Cardiac muscle cell (in vitro differentiated cells and primary cell): Measurements from ENCODE around the gene CHMP3. TPM values are rescaled to one million over a fixed set of nuclear protein-coding genes. Genes with fewer than 3 reads are reported as not detected.

Experiments
- DNase-seq, 2 donors: peaks; one replicate each; pipeline versions ENCODE4 v3.0.0 to v3.0.0-alpha.2; 2010 to 2017; ENCODE audit warnings: low read depth in 1 of 2, low spot score in 1 of 2
- H3K27ac ChIP-seq: fragments of 200-600 bp; sonication (generic); 2 replicates; pipeline ENCODE4 v1.5.1; 2016
- H3K27me3 ChIP-seq: fragments of 200-600 bp; sonication (generic); 2 replicates; pipeline ENCODE4 v1.6.0; 2016; ENCODE audit warnings: control low read depth
- H3K36me3 ChIP-seq: fragments of 200-600 bp; sonication (generic); 2 replicates; pipeline ENCODE4 v1.5.1; 2016; ENCODE audit warnings: control low read depth
- H3K4me1 ChIP-seq: fragments of 200-600 bp; sonication (generic); 2 replicates; pipeline ENCODE4 v1.8.1; 2017; ENCODE audit warnings: low read depth, mild to moderate bottlenecking, mixed run types
- H3K4me3 ChIP-seq: fragments of 200-600 bp; sonication (generic); 2 replicates; pipeline ENCODE4 v1.5.1; 2016; ENCODE audit warnings: mild to moderate bottlenecking
- H3K9me3 ChIP-seq: fragments of 200-600 bp; sonication (generic); 2 replicates; pipeline ENCODE4 v1.5.1; 2017; ENCODE audit warnings: low read depth, mild to moderate bottlenecking, control low read depth
- polyA plus RNA-seq: library from polyadenylated mRNA; unstranded; fragments of >200 nt; fragmentation: Nextera tagmentation; extraction: Ambion mirVana; gene quantifications from 2 replicates; pipeline ENCODE4 v1.2.1, GENCODE V29; 2016
- total RNA-seq: library from RNA; depleted of rRNA; stranded (reverse); fragments of >200 nt; gene quantifications from 2 replicates; pipeline ENCODE4 v1.2.3, GENCODE V29; 2016
- TF ChIP-seq, protein P1 (sequence below): IDR thresholded peaks from 2 replicates; pipeline ENCODE4 v1.5.1; 2012; ENCODE audit warnings: low read depth, mild to moderate bottlenecking, low read length

Gene CHMP3
- total and polyA plus RNA-seq, 2 experiments from 2014 or later, result 31.1 to 47.4 TPM

DNA sequence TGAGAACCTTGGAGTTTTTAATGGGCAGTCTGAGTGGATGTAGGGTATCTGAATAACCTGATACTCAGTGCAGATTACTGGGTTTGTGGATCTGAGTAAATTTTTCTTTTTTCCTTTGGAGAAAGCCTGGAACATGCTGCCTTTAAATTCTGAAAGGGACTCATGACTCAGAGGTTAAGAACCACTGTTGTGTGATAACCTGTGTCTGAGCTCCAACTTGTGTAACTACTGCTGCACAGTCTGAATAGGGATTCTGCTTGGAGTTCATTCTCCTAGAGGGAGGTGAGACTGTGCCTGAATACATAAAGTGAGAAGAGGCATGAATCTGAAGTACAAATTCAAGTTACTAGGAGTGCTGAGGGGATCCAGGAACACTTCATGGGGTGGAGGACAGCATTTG, 85.9 kb downstream of the CHMP3 start:
- TF ChIP-seq, protein P1, sequence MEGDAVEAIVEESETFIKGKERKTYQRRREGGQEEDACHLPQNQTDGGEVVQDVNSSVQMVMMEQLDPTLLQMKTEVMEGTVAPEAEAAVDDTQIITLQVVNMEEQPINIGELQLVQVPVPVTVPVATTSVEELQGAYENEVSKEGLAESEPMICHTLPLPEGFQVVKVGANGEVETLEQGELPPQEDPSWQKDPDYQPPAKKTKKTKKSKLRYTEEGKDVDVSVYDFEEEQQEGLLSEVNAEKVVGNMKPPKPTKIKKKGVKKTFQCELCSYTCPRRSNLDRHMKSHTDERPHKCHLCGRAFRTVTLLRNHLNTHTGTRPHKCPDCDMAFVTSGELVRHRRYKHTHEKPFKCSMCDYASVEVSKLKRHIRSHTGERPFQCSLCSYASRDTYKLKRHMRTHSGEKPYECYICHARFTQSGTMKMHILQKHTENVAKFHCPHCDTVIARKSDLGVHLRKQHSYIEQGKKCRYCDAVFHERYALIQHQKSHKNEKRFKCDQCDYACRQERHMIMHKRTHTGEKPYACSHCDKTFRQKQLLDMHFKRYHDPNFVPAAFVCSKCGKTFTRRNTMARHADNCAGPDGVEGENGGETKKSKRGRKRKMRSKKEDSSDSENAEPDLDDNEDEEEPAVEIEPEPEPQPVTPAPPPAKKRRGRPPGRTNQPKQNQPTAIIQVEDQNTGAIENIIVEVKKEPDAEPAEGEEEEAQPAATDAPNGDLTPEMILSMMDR, result no peak
- Histone ChIP-seq H3K27me3 (no peaks in the 10 kb centered on the region), H3K4me3 (no peak overlapping the region), H3K4me1 (no peaks in the 10 kb centered on the region), H3K9me3 (no peaks in the 10 kb centered on the region), H3K27ac (no peak overlapping the region), H3K36me3 (peaks cover 93% of the 10 kb centered on the region)
- peak in 1 of 2 donors; percentile 59 for DNase-seq

DNA sequence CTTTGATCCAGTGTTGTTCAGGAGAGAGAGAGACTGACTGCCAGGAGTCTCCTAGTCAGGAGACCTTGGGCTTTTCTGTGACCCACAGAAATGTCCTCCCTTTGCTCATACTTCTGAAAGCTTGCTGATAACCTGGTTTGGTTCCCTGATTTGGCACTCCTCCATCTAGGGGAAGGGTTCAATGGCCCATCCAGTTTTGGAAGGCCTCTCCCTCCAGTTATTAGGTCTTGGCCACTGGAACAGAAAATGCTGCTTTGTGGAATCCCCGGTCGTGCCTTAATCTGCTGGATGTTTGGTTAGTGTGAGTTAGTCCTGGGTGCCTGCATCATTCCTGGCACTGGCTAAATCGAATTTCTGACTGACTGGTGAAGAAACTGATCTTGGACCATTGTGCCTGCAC, 86.3 kb downstream of the CHMP3 start:
- no peak overlapping the region for H3K27ac ChIP-seq
- no peaks in the 10 kb centered on the region for H3K27me3 ChIP-seq
- peak in 1 of 2 donors; percentile 23 for DNase-seq
- no peak overlapping the region for H3K4me3 ChIP-seq
- H3K4me1 ChIP-seq, result no peaks in the 10 kb centered on the region
- H3K9me3 ChIP-seq, result no peaks in the 10 kb centered on the region
- peaks cover 92% of the 10 kb centered on the region for H3K36me3 ChIP-seq
- TF ChIP-seq, protein P1, result no peak

DNA sequence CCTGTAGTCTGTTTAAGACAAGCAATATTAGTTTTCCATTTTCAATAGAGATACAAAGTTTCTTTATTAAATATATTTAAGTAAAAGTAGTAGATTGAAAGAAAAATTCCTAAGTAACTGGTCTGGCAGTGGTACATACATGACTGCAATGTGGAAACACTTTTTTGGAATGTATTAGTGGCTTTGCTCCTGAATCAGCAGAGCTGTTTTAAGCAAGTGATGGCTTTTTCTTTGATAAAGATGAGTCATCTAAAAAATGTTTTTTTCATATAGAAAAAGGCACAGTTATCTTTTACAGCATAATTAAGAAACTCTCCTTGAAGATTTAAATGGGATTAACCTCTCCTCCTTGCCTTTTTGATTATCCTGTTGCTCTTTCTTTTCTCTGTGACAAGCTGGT, 87.2 kb downstream of the CHMP3 start:
- peak in 1 of 2 donors; percentile 67 for DNase-seq
- H3K9me3 ChIP-seq, result no peaks in the 10 kb centered on the region
- no peaks in the 10 kb centered on the region for H3K4me1 ChIP-seq
- TF ChIP-seq, protein P1, result no peak
- no peaks in the 10 kb centered on the region for H3K27me3 ChIP-seq
- peaks cover 91% of the 10 kb centered on the region for H3K36me3 ChIP-seq
- H3K4me3 ChIP-seq, result no peak overlapping the region
- no peak overlapping the region for H3K27ac ChIP-seq

DNA sequence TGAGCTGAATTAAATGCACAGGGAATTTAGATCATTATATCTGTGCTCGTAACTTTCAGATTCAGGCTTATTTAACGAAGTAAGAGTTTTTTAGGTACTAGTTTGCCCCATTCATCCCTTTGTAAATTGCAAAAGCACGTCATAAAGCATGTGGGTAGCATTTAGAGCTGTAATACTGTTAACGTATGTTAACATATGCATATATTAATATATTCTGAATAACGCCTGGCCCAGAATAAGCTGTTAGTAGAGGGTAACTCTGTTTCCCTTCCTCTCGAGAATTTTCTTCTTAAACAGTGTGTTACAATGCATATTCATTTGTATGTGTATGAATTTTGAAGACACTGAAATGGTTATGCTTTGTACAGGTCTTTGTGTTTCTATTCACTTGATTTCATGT, 91.6 kb downstream of the CHMP3 start:
- TF ChIP-seq, protein P1, result no peak
- Histone ChIP-seq H3K4me3 (no peak overlapping the region), H3K4me1 (peaks cover 3% of the 10 kb centered on the region), H3K9me3 (no peaks in the 10 kb centered on the region), H3K27me3 (no peaks in the 10 kb centered on the region), H3K27ac (no peak overlapping the region), H3K36me3 (peaks cover 89% of the 10 kb centered on the region)
- DNase-seq, result no peak

DNA sequence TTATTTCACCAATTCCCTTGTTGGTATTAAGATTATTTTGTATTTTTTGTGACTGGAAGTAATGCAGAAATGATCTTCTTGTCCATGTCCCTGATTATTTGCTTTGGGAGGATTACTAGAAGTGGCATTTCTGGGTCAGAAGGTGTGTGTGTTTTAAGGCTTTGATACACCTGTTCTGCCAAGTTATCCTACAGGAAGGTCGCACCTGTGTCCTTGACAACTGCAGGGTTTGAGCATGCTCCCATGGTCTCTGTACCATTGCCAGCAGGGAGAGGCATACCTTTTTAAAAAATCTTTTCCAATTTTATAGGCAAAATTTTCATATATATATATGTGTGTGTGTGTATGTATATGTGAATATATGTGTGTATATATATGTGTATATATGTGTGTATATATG, 92.4 kb downstream of the CHMP3 start:
- Histone ChIP-seq H3K4me3 (no peak overlapping the region), H3K36me3 (peaks cover 90% of the 10 kb centered on the region), H3K27ac (no peak overlapping the region), H3K4me1 (peaks cover 3% of the 10 kb centered on the region), H3K9me3 (no peaks in the 10 kb centered on the region), H3K27me3 (no peaks in the 10 kb centered on the region)
- TF ChIP-seq, protein P1, result no peak
- DNase-seq, result no peak
